Right renal cortex interstitium (tissue), 3 donors: ENCODE results near the gene TRIM50. TPM values are rescaled to one million over a fixed set of nuclear protein-coding genes. Genes with fewer than 3 reads are reported as not detected.

Source experiments
- polyA plus RNA-seq, 3 donors: library from polyadenylated mRNA; unstranded; fragments of 120-200 nt; gene quantifications; one replicate each; pipeline ENCODE4 v1.2.1, GENCODE V29; 2013; ENCODE audit not compliant: insufficient read length in 3 of 3

The TRIM50 gene
- polyA plus RNA-seq, 3 donors: 0.15 to 0.21 (median 0.21) TPM

Other genes starting within 250 kb of the TRIM50 start
- under 1 TPM; 0.16 to 0.35 (median 0.21) TPM for gene SPDYE9, start 242.0 kb downstream of the TRIM50 start, polyA plus RNA-seq
- gene NSUN5, start 19.3 kb downstream of the TRIM50 start, polyA plus RNA-seq: 10 to 100 TPM; 12.0 to 12.8 (median 12.2) TPM
- under 1 TPM; 0.22 to 0.26 (median 0.25) TPM for gene FKBP6, start 79 bp upstream of the TRIM50 start, polyA plus RNA-seq
- gene FZD9, start 105.7 kb upstream of the TRIM50 start, polyA plus RNA-seq: under 1 TPM; 0.22 to 0.38 (median 0.37) TPM
- 10 to 100 TPM; 76.6 to 86.0 (median 80.5) TPM for gene BAZ1B, start 194.2 kb upstream of the TRIM50 start, polyA plus RNA-seq
- gene BCL7B, start 229.6 kb upstream of the TRIM50 start, polyA plus RNA-seq: 10 to 100 TPM; 34.6 to 35.5 (median 34.6) TPM